Colonic mucosa (tissue), 4 donors: ENCODE data around the gene CFAP45. TPM values are rescaled to one million over a fixed set of nuclear protein-coding genes. Genes with fewer than 3 reads are reported as not detected.
A peak's percentile ranks its signal among the peaks of the same experiment; 100 is the strongest.

ENCODE experiments used
- DNase-seq: peaks from one replicate; pipeline ENCODE4 v3.0.0-alpha.2; 2020
- H3K27ac ChIP-seq: fragments of 200-600 bp; one replicate; pipeline ENCODE4 v1.8.0; 2021
- H3K27me3 ChIP-seq: fragments of 200-600 bp; one replicate; pipeline ENCODE4 v1.8.0; 2021
- H3K36me3 ChIP-seq: fragments of 200-600 bp; one replicate; pipeline ENCODE4 v1.8.0; 2021
- H3K4me1 ChIP-seq: fragments of 200-600 bp; one replicate; pipeline ENCODE4 v1.8.0; 2021; ENCODE audit warnings: mild to moderate bottlenecking
- H3K4me3 ChIP-seq: fragments of 200-600 bp; one replicate; pipeline ENCODE4 v1.8.0; 2021
- H3K9ac ChIP-seq, 2 donors: one replicate each; pipeline ENCODE4 v1.7.0; 2013; ENCODE audit warnings: control low read depth in 2 of 2, low read depth in 2 of 2, low read length in 2 of 2
- H3K9me3 ChIP-seq: fragments of 200-600 bp; one replicate; pipeline ENCODE4 v1.8.0; 2021
- CTCF ChIP-seq: fragments of 200-600 bp; IDR thresholded peaks from one replicate; pipeline ENCODE4 v1.8.0; 2022; ENCODE audit warnings: antibody characterized with exemption, mild to moderate bottlenecking
- intact Hi-C: fragments of 100-400 bp; cut with DNase I; formaldehyde crosslinking; loops from one replicate; pipeline ENCODE4 v1.14.1; 2022
- total RNA-seq, 2 donors: library from RNA; stranded (reverse); fragmentation: NEBNext Ultra II Directional in 1 of 2; extraction: Animal tissue kit (Norgen Biotek cat#: 25700) in 1 of 2; gene quantifications; one replicate each; pipeline ENCODE4 v1.2.1, GENCODE V29; 2021
- donor health status: healthy.
- donor health status: DM: no; HTN: no; CAD: no.
- donor health status: DM: no; HTN: no; CAD: no.

CFAP45 gene
- total RNA-seq, 2 donors from 2014 or later, result 0.30 TPM; not detected in 1

GRCh38 chr1:159870704-159871103 is 29.3 kb downstream of the CFAP45 start:
- no peak overlapping the region for H3K9ac ChIP-seq
- no peaks in the 10 kb centered on the region for H3K27me3 ChIP-seq
- H3K4me3 ChIP-seq, result no peak overlapping the region
- H3K27ac ChIP-seq, result no peak overlapping the region
- DNase-seq, result no peak
- no peaks in the 10 kb centered on the region for H3K36me3 ChIP-seq
- TF ChIP-seq CTCF, result no peak
- H3K9me3 ChIP-seq, result no peaks in the 10 kb centered on the region
- H3K4me1 ChIP-seq, result no peaks in the 10 kb centered on the region
- intact Hi-C loops, result loop anchor here (5.0 kb wide), 1 partner anchor 48 kb away; no protein-coding TSS in a partner anchor

GRCh38 chr1:159869607-159870006 is 30.4 kb downstream of the CFAP45 start:
- no peaks in the 10 kb centered on the region for H3K27me3 ChIP-seq
- no peak overlapping the region for H3K9ac ChIP-seq
- no peak for TF ChIP-seq CTCF
- H3K27ac ChIP-seq, result no peak overlapping the region
- DNase-seq, result no peak
- intact Hi-C loops, result loop anchor here (5.0 kb wide), 1 partner anchor 47 kb away; no protein-coding TSS in a partner anchor
- no peaks in the 10 kb centered on the region for H3K4me1 ChIP-seq
- no peaks in the 10 kb centered on the region for H3K9me3 ChIP-seq
- no peaks in the 10 kb centered on the region for H3K36me3 ChIP-seq
- H3K4me3 ChIP-seq, result no peak overlapping the region

- Histone ChIP-seq H3K36me3 (no peaks in the 10 kb centered on the region), H3K4me1 (no peaks in the 10 kb centered on the region), H3K4me3 (no peak overlapping the region), H3K27me3 (no peaks in the 10 kb centered on the region), H3K9ac (no peak overlapping the region), H3K27ac (no peak overlapping the region), H3K9me3 (no peaks in the 10 kb centered on the region)
- no peak for DNase-seq
- TF ChIP-seq CTCF, result no peak
- intact Hi-C loops, result no loop called here
Measured at GRCh38 chr1:159869173-159869572, 30.8 kb downstream of the CFAP45 start.

- Histone ChIP-seq H3K9me3 (no peaks in the 10 kb centered on the region), H3K9ac (peak overlapping the region in 1 of 2 donors; percentile 15), H3K27me3 (no peaks in the 10 kb centered on the region), H3K27ac (no peak overlapping the region), H3K36me3 (no peaks in the 10 kb centered on the region), H3K4me1 (no peaks in the 10 kb centered on the region), H3K4me3 (no peak overlapping the region)
- intact Hi-C loops, result no loop called here
- no peak for TF ChIP-seq CTCF
- DNase-seq, result no peak
Measured at GRCh38 chr1:159868766-159869165, 31.2 kb downstream of the CFAP45 start.

GRCh38 chr1:159867664-159868026 is 32.3 kb downstream of the CFAP45 start:
- DNase-seq, result peak; percentile 89
- intact Hi-C loops, result no loop called here
- peak overlapping the region; percentile 75 for H3K27ac ChIP-seq
- H3K36me3 ChIP-seq, result no peaks in the 10 kb centered on the region
- no peak overlapping the region for H3K4me3 ChIP-seq
- TF ChIP-seq CTCF, result no peak
- peak overlapping the region in 1 of 2 donors; percentile 55 for H3K9ac ChIP-seq
- H3K9me3 ChIP-seq, result no peaks in the 10 kb centered on the region
- H3K27me3 ChIP-seq, result no peaks in the 10 kb centered on the region
- H3K4me1 ChIP-seq, result no peaks in the 10 kb centered on the region
